NCI-H128 (cell line): ENCODE results near the gene ZNF502.

Source experiments
- DNase-seq: peaks from one replicate; lab custom pipeline; 2025; ENCODE audit not compliant: unreplicated experiment; lab: John Stamatoyannopoulos, UW

ZNF502 gene

DNA sequence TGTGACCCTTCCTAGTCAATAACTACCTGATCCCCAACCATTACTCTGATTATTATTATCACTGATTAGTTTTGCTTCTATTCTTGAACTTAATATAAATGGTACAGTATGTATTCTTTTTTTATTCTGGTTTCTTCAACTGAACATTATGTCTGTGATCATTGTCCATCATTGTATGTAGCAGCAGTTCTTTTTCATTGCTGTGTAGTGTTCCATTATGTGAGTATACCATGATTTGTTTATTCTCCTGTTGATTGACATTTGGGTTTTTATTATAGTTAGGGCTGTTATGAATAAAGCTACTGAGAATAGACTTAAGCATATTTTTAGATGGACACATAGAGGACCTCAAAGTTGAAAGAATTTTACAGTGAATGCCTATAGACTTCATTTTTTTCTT lies 51.8 kb downstream of the ZNF502 start:
- DNase-seq, result no peak

DNA sequence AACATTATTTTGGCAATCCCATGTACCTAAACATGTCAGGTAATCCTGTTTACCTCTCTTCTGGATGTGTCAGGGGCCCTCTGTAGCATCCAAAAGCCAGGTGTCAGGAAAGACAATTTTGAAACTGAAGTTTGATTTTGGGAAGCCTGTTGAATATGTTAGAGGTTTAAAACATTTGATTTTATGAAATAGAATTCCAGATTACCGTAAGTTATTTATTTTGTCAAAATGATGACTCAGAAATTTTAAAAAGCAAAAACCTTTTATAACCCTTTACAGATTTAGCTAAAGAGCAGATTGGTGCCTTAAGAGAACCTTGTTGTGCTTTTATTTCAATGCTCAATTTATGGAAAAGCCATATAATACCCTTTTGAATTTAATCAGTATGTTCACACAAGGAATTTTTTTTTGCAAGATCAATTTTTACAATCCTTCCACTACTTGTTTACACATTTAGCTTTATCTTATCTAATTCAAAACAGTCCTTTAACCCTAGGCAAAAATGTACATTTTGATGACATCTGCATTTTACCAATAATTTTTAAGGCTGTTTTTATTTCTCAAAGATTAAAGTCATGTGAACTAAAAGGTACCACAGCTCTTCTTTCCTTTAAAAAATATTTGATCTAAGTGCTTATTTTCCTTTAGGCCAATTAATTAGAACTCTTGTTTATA lies 59.1 kb downstream of the ZNF502 start:
- no peak for DNase-seq

DNA sequence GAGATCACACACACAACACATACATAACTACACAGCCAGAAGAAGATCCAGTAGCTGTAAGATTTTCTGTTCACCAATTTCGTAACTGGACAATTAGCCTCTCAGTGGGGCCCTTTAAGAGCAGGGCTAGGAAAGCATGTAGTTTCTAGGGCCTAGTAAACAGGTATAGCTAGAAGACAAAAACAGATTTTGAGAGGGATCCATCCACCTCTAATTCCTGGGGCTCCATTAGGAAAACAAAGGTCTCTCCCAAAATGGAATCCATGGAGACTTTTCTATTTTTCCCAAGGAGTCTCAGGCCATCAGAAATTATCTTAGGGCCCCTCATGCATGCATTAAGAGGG lies 59.6 kb downstream of the ZNF502 start:
- DNase-seq, result no peak
